ENCODE results near the gene AKAP1.

GRCh38 chr17:57158325-57158724, 73.3 kb downstream of the AKAP1 start:
- TF ChIP-seq CTCF (conservative IDR thresholded peaks at IDR 0.05) (no peak), EZH2 (IDR thresholded peaks at IDR 0.05; ENCODE audit: low read depth) (no peak)

Measured in PC-9 (cell line).